CD4-positive, alpha-beta T cell treated with Interleukin-6 for 4 hours (primary cell): Measurements from ENCODE around the gene FAM98C.
A peak's percentile ranks its signal among the peaks of the same experiment; 100 is the strongest.
"Not testable (repeated sequence)": the region's sequence is repeated elsewhere in the genome, so short reads cannot be mapped to it uniquely, and the experiment has no call there.

ENCODE experiments used
- DNase-seq: peaks from one replicate; pipeline ENCODE4 v3.0.0-alpha.2; 2020; ENCODE audit warnings: mixed read lengths

Gene FAM98C

DNA sequence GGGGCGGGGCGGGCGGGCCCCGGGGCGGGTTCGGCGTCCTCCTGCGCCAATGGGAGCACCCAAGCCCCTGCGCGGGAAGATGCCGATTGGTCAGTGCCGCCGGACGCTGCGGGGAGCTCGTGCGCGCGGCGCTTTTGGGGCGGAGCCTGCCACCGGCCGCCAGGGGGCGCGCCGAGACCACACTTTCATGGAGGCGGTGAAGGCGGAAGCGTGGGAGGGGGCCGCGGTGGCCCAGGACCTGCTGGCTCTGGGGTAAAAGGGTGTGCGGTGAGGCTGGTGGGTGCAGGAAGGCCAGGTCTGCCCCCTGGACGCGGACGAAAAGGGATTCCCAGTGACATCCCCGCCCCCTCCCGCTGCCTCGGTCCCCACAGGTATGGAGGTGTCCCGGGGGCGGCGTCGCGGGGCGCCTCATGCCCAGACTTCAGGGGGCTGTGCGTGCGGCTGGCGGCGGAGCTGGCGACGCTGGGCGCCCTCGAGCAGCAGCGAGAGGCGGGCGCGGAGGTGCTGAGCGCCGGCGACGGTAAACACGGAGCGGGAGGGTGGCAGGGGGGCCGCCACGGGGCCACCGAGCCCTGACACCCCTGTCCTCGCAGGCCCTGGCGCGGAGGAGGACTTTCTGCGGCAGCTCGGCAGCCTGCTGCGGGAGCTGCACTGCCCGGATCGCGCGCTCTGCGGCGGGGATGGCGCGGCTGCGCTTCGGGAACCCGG is at the start of gene FAM98C:
Gene FAM98C, plus strand, starts transcription at position 127 of the 708 bp plus-strand sequence. Its CDS starts 61 bp downstream, at position 188.
- peak; percentile 99 for DNase-seq

DNA sequence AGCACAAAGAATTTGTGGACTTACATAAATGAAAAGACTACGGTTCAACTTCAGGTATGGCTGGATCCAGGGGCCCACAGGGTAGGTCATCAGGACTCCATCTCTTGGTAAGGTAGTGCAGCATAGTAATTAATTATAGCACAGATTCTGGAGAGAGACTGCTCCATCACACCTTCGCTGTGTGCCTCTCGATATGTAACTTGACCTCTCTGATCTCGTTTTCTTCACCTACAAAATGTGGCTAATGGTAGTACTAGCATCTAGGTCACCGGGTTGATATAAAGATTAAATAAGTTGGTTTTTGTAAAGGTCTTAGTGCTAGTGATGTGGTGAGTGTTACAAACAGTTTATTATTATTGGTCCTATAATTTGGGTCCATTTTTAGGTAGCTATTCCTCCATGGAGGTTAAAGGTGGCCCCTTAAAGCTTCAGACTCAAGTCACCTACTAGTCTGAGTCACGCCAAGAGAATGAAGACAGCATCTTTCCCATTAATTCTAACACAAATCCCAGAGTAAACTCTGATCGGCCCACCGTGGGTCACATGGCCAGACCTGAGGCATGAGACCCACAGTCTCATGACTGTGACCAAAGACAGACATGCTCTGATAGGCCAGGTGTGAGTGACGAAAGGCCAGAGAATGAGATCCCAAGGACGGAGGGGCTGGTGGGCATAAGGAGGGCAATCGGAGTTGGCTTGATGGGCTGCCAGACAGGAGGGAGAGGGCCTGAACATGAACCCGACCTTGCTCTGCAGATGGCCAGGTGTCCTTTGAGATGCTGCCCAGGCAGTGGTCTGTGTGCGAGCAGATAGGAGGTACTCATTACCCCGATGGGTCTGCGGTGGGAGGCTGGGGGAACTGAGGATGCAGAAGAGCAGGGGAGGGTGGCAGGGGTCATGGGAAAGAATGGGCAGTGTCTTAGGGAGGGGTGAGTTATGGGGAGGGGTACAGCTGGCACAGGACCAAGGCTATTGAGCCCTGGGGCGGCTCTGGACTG is 46.9 kb upstream of the FAM98C start:
- no peak for DNase-seq

DNA sequence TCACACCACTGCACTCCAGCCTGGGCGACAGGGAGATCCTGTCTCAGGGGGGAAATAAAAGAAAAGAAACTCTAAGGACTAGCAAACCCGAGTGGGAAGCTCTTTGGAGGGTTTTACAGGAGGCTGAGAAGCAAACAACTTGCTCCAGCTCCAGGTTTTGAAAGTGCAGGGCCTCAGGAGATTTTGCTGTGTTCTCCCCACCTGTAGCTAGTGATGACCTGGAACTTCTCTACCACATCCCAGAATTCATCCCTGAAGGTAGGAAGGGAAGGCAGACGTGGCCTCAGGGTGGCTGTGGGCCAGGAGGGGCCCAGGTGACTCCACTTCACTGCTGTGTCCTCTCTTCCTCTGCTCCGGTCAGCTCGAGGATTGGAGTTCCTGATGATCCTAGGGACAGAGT is 44.8 kb upstream of the FAM98C start:
- no peak for DNase-seq

DNA sequence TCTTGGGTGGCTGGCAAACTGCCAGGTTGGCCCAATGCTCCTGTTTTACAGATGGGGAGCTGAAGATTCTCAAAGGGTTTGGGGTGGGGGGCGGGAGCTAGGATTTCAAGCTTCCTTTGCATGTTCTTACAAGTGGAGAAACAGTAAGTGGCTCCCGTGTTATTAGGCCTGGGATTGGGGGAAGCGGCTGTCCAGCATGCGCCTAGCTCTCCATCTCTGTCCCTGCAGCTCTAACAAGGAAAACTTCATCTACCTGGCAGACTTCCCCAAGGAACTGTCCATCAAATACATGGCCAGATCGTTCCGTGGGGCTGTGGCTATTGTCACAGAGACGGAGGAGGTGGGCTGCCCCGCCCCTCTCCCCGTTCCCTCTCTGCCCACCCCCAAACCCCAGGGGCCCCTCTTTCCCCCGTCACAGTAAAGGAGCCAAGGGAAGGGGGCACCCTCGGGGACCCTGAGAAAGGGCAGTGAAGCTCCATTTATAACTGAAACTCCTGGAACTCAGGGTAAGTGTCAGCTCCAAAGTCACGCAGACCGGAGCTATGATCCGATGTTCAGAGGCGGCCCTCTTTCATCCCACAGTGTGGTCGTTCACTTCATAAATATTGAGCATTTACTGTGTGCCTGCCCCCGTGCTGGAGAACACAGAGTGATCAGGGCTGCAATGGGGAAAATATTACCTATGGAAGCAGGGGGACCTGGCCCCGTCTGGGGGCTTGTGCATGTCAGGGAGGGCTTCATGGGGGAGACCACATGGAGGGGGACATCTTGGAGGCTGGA is 43.5 kb upstream of the FAM98C start:
- DNase-seq = no peak

DNA sequence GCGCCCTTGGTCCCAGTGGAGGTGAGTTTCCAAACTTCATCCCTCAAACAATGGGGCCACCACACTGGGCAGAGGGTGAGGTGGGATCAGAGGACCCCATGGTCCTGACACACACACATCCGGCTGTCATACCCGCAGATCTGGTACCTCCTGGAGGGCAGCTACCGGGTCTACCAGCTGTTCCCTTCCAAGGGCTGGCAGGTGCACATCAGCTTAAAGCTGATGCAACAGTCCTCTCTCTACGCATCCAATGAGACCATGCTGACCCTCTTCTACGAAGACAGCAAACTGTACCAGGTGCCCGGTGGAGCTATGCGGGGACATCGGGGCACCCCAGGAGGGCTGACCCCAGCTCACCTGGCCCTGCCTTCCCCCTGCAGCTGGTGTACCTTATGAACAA is 42.5 kb upstream of the FAM98C start:
- DNase-seq = no peak

DNA sequence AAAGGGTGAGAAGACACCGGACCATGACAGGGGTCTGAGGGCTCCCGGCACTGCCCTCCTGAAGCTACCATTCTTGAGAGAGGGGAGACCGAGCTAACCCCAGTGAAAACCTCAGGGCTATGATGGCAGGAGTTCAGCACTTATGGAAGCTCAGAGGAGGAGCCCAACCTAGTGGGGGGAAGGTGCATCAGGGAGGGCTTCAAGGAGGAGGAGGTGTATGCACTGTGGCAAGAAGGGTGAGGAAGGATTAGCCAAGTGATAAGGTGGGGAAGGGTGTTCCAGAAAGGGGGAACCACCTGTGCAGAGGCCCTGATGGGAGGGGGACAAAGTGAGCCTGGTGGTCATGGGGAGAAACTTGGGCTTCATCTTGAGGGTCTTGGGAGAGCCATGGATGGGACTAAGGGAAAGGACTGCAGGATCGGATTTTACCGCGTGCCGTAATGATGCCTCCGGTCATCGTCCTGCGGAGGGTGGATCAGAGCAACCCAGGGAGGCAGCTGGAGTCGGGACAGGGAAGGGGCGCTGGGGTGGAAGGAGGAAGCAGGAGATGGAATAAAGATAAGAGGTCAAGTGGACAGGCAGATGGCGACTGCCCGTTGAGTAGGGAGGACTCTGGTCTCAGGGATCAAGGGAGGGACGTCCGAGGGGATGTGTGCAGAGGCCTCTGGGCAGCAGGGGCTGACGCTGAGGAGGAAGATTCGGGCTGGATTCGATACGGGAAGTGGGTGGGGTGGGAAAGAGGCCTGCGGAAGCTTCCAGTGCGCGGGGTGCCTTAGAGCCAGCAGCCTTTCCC is 41.9 kb upstream of the FAM98C start:
- no peak for DNase-seq

DNA sequence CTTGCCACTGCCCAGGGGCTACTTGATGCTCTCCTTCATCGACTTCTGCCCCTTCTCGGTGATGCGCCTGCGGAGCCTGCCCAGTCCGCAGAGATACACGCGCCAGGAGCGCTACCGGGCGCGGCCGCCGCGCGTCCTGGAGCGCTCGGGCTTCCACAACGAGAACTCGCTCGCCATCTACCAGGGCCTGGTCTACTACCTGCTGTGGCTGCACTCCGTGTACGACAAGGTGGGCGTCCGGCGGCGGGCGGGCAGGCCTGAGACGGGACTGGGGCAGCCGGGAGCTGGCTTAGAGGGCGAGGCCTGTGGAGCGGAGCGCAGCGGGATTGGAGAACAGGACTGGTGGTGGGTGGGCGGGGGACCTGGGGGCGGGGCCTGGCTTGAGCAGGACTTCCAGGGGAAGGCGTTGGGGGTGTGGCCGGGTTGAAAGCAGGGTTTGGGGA is 41.2 kb upstream of the FAM98C start:
- DNase-seq = peak; percentile 82

DNA sequence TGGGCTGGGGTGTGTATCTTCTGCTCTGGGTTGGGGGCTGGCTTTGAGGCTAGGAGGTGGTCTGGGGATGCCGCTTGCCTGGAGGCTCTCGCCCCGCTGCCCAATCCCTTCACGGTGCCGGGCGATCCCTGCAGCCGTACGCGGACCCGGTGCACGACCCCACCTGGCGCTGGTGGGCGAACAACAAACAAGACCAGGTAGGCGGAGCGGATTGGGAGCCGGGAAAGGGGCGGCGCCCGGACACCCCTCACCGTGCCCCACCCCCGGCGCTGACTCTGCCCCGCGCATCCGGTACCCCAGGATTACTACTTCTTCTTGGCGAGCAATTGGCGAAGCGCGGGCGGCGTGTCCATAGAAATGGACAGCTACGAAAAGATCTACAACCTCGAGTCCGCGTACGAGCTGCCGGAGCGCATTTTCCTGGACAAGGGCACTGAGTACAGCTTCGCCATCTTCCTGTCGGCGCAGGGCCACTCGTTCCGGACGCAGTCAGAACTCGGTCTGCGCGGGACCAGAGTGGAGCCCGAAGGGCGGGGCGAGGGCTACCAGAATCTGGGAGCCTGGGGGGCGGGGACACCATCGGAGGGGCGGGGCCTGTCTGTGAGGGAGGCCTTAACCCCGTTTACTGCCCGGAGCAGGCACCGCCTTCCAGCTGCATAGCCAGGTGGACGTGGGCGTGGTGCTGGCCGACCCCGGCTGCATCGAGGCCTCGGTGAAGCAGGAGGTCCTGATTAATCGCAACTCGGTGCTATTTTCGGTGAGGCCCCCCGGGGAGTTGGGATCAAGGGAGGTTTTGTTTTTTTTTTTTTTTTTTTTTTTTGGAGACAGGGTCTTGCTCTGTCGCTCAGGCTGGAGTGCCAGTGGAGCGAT is 40.6 kb upstream of the FAM98C start:
- peak; percentile 82 for DNase-seq

DNA sequence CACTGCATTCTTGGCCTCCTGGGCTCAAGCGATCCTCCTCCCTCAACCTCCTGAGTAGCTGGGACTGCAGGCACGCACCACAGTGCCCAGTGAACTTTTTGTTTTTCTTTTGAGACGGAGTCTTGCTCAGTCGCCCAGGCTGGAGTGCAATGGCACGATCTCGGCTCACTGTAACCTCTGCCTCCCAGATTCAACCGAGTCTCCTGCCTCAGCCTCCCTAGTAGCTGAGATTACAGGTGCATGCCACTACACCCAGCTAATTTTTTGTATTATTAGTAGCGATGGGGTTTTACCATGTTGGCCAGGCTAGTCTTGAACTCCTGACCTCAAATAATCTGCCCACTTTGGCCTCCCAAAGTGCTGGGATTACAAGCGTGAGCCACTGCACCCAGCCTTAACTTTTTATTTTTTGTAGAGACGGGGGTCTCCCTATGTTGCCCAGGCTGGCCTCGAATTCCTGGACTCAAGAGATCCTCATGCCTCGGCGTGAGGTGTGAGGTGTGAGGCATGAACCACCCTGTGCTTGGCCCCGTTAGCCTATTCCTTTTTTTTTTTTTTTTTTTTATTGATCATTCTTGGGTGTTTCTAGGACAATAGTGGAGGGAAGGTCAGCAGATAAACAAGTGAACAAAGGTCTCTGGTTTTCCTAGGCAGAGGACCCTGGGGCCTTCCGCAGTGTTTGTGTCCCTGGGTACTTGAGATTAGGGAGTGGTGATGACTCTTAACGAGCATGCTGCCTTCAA is 39.8 kb upstream of the FAM98C start:
- DNase-seq = not testable (repeated sequence)

DNA sequence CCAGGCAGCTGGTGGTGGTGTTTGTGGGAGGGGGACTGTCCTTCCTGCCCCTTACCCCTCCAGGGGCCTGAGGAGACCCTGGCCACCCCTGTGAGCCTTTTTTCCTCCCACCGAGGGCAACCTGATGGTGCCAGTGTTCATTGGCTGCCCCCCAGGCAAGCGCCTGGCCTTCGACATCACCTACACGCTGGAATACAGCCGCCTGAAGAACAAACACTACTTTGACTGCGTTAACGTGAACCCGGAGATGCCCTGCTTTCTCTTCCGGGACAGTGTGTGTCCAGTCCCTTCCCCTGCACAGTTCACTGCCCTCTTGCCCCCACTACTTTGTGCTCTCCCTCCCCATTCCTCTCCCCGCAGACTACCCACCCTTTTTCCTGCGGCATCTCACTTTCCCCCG is 35.9 kb upstream of the FAM98C start:
- DNase-seq = no peak

DNA sequence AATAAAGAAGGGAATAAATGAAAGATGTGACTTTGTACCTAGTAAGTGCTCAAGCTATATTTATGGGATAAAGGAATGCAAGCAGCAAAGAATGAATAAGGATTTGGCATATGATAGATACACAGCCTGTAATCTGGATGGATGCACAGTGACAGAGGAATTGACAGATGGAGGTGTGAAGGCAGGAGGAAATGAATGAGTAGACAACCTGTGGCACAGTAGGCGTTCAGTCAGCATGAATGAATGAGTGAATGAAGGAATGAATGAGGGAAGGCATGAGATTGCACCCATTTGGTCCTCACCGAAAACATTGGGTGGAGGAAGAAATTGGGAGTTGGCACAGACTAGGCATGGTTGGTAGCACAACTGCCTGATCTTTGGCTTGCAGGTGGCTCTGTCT is 33.3 kb upstream of the FAM98C start:
- no peak for DNase-seq

DNA sequence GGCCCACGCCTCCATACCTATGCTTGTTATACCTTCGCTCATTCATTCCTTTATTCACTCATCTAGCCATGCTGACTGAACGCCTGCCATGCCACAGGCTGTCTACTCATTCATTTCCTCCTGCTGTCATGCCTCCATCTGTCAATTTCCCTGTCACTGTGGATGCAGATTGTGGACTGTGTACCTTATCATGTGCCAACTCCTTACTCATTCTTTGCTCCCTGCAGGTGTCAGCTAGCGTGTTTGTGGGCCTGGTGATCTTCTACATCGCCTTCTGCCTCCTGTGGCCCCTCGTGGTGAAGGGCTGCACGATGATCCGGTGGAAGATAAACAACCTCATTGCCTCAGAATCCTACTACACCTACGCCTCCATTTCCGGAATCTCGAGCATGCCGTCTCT is 32.6 kb upstream of the FAM98C start:
- no peak for DNase-seq

DNA sequence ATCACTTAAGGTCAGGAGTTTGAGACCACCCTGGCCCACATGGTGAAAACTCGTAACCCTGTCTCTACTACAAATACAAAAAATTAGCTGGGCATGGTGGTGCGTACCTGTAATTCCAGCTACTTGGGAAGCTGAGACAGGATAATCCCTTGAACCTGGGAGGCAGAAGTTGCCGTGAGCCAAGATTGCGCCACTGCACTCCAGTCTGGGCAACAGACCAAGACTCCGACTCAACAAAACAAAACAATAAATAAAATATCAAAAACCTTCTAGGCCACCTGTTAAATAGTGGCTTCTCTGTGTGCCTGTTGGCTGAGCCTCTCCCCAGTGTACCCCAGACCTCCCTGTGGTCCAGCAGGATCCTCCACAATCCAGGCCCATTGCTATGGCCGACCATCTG is 31.8 kb upstream of the FAM98C start:
- no peak for DNase-seq

DNA sequence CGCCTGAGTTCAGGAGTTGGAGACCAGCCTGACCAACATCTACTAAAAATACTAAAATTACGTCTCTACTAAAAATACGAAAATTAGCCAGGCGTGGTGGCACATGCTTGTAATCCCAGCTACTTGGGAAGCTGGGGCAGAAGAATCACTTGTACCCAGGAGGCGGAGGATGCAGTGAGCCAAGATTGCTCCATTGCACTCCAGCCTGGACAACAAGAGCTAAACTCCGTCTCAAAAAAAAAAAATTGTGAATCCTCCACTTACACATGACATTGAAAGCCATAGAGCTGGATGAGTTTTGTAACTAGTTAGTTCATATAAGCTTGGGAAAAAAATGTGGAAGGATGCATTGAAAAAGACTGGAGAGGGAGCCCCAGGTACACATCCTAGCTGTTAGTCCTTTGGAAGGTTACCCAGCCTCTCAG is 29.0 kb upstream of the FAM98C start:
- DNase-seq = no peak

DNA sequence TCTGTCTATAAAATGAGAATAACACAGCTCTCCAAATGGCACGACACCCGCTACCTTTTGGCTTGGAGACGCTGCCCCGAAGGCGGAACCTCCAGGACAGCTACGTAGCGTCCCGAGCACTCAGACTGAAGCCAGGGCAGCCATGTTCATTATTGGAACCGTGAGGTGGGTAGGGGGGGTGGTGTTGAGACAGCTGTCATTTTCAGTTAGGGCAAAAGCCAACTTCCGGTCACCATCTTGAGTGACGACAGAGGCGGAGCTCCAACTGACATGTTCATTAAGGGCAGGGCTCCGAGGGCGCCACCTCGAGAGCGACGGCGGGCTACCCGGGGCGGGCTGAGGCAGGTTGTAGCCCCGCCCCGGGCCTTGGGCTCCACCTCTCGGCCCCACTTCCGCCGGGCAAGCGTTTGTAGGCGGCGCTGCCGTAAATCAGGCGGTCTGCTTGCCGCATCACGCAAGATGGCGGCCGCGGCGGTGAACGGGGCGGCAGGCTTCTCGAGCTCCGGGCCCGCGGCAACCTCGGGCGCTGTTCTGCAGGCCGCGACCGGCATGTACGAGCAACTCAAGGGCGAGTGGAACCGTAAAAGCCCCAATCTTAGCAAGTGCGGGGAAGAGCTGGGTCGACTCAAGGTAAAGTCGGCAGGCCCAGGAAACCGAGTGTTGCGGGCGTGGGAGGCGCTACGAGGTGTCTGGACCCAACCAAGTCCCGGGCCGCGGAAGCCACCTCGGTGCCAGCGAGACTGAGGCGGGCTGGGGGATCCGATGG is 28.4 kb upstream of the FAM98C start, which contains the start of gene PSMD8:
Gene PSMD8, plus strand, starts transcription at position 240 of the 766 bp plus-strand sequence. Its CDS starts 31 bp downstream, at position 271.
- peak; percentile 99 for DNase-seq

DNA sequence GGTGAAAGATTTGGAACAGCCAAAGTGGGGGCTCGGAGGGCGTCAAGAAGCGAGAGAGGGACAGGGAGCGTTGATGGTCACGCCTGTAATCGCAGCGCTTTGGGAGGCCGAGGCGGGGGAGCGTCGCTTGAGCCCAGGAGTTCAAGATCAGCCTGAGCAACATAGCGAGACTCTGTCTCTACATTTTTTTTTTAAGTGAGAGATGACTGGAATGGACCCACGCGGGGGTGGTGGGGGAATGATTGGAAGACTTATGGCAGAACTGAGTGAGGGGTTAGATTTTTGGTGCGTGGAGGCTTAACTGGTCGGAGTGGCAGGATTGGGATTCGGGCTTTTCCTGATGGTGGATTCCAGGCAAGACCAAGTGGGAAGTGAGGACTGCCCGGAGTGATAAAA is 27.8 kb upstream of the FAM98C start:
- no peak for DNase-seq

DNA sequence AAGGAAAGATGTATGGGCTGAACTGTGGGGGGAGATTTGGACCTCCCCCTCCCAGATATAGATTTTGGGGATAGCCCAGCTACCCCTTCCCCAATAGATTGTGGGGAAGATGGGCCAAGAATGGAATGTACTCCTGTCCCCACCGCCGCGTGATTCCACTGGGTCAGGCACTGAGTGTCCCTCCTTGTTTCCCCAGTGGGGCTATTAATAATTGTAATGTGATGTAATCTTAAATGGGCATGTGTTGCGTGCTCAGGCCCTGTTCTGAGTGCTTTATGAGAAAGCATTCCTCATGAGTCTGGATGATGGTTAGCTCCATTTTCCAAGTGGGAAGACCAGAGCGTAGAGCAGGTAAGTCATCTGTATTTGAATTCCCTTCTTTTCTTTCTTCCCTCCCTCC is 27.1 kb upstream of the FAM98C start:
- no peak for DNase-seq

DNA sequence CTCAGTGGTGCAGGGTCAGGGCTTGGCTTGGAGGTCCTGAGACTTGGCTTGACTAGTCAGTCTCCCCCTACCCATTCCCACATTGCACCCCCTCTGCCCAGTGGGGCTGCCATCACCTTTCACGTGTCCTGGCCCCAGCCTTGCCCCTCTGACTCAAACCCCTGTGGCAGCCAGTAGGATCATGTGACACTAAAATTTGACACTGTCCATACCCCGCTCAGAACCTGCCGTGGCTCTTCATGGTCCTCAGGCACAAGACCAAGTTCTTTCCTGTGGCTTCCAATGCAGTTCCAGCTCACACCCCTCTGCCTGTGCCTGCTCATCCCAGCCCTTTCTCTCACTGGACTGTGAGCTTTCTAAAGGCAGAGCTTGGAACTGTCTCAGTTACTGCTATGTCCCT is 26.3 kb upstream of the FAM98C start:
- DNase-seq = no peak

DNA sequence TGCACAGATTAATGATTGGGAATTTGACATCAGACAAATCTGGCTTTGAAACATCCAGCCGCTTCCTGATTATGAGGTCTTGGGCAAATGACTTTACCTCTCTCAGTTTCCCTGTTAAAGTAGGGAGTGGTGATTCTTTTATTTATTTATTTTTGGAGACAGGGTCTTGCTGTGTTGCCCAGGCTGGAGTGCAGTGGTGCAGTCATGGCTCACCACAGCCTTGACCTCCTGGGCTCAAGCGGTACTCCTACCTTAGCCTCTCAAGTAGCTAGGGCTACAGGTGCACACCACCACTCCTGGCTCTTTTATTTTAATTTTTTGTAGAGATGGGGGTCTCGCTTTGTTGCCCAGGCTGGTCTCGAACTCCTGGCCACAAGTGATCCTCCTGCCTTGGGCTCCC is 25.8 kb upstream of the FAM98C start:
- DNase-seq = no peak

DNA sequence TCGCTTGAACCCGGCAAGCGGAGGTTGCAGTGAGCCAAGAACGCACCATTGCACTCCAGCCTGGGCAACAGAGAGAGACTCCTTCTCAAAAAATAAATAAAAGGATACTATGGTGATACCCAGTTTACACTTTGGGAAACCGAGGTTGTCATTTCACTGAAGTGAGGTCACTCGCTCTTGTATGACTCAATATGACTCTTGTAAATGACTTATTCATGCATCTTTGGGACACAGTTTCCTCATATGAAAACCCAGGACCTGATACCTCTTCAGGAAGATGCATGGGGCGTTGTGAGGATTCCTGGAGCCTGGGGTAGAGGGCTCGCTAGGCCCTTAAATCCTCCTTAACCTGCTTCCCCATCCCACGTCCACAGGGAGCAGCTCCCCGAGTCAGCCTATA is 24.0 kb upstream of the FAM98C start:
- DNase-seq = no peak
